CD4-positive, CD25-positive, alpha-beta regulatory T cell (primary cell): ENCODE results near the gene RBM46. TPM values are rescaled to one million over a fixed set of nuclear protein-coding genes. Genes with fewer than 3 reads are reported as not detected.

ENCODE experiments used
- ATAC-seq, 2 donors: fragments of 150-1000 bp; cut with Tn5 transposase; one replicate each; pipeline ENCODE4 v1.10.0; 2021; ENCODE audit warnings: low read depth in 2 of 2, moderate number of reproducible peaks in 2 of 2, moderate library complexity in 1 of 2
- DNase-seq, 3 donors: peaks; one replicate each; pipeline versions ENCODE4 v3.0.0 to v3.0.0-alpha.2; 2012 to 2022; ENCODE audit warnings: mixed read lengths in 1 of 3
- H3K27ac ChIP-seq: one replicate; pipeline ENCODE4 v1.7.0; 2013; ENCODE audit warnings: mild to moderate bottlenecking, low read length; ENCODE audit not compliant: insufficient read depth, poor library complexity, severe bottlenecking
- H3K27me3 ChIP-seq: one replicate; pipeline ENCODE4 v1.7.0; 2013; ENCODE audit warnings: low read length; ENCODE audit not compliant: control insufficient read depth, insufficient read depth
- H3K36me3 ChIP-seq: one replicate; pipeline ENCODE4 v1.7.0; 2013; ENCODE audit warnings: mild to moderate bottlenecking, low read length, moderate library complexity; ENCODE audit not compliant: control insufficient read depth, insufficient read depth
- H3K4me1 ChIP-seq: 2 replicates; pipeline ENCODE4 v1.7.0; 2013; ENCODE audit warnings: mild to moderate bottlenecking, low read length; ENCODE audit not compliant: insufficient read depth, control insufficient read depth, poor library complexity, severe bottlenecking
- H3K4me3 ChIP-seq: one replicate; pipeline ENCODE4 v1.7.0; 2013; ENCODE audit warnings: low read depth, mild to moderate bottlenecking, low read length, moderate library complexity
- H3K9me3 ChIP-seq, 2 experiments: 1 replicate in 1 of 2; 2 replicates in 1 of 2; pipeline ENCODE4 v1.7.0; 2013; ENCODE audit warnings: low read length in 2 of 2, mild to moderate bottlenecking in 1 of 2, moderate library complexity in 1 of 2; ENCODE audit not compliant: control insufficient read depth in 2 of 2
- H3K27ac Mint-ChIP-seq, 3 donors: one replicate each; pipeline ENCODE4 v1.8.0; 2020 to 2022; ENCODE audit warnings: mild to moderate bottlenecking in 3 of 3, mixed read lengths in 3 of 3, moderate library complexity in 2 of 3
- H3K27me3 Mint-ChIP-seq: one replicate; pipeline ENCODE4 v1.8.0; 2022; ENCODE audit warnings: mild to moderate bottlenecking, mixed read lengths
- H3K36me3 Mint-ChIP-seq: one replicate; pipeline ENCODE4 v1.8.0; 2020; ENCODE audit warnings: mixed read lengths
- H3K4me1 Mint-ChIP-seq, 4 donors: one replicate each; pipeline ENCODE4 v1.8.0; 2020 to 2022; ENCODE audit warnings: mixed read lengths in 4 of 4, mild to moderate bottlenecking in 1 of 4
- H3K4me3 Mint-ChIP-seq, 4 donors: one replicate each; pipeline ENCODE4 v1.8.0; 2020 to 2022; ENCODE audit warnings: mild to moderate bottlenecking in 4 of 4, mixed read lengths in 4 of 4, moderate library complexity in 3 of 4
- H3K9me3 Mint-ChIP-seq, 7 donors: one replicate each; pipeline ENCODE4 v1.8.0; 2020 to 2022; ENCODE audit warnings: mixed read lengths in 7 of 7, mild to moderate bottlenecking in 3 of 7, moderate library complexity in 2 of 7
- polyA plus RNA-seq, 4 donors: library from polyadenylated mRNA; unstranded; fragments of 300-500 nt; fragmentation: Illumina TruSeq; gene quantifications; one replicate each; pipeline ENCODE4 v1.2.3, GENCODE V29; 2021
- total RNA-seq: library from RNA; stranded (reverse); gene quantifications from one replicate; pipeline ENCODE4 v1.2.3, GENCODE V29; 2022

RBM46 gene
- total and polyA plus RNA-seq, 5 donors from 2014 or later = not detected

DNA sequence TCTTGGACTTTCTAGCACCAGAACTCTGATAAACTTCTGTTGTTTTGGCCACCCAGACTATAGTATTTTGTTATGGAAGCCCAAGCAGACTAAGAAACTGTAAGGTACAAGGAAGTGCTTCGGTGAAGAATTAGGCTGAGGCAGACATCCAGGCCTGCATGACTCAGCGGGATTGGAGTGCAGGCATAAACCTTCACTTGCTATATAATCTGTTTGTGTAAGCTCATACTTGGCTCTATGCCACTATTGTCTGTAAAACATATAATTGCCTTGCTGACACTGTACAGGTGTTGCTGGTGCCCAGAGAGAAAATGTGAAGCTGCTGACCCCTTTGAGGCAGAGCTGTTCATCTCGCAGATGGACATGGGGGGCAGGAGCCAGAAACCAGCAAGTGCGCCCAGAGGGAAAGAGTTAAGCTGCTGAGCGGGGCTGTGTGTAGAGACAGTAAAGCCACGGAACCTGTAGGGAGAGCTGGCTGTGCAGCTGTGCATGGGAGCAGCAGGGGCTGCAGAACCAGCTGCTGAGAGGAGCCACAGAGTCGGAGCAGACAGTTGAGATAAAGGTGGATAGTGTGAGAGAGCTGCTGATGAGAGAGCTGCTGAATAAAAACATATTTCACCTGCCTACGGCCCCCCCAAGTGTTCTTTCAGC lies 96.2 kb downstream of the RBM46 start:
- Histone ChIP-seq H3K36me3 (no peaks in the 10 kb centered on the region), H3K4me1 (no peaks in the 10 kb centered on the region), H3K4me3 (no peak overlapping the region), H3K9me3 (peaks cover 5 to 13% of the 10 kb centered on the region in 2 experiments), H3K27me3 (no peaks in the 10 kb centered on the region), H3K27ac (no peak overlapping the region)
- peaks cover 0 to 18% (median 4%) of the 10 kb centered on the region in 7 donors for H3K9me3 Mint-ChIP-seq
- H3K27ac Mint-ChIP-seq = no peak overlapping the region
- H3K4me3 Mint-ChIP-seq = no peak overlapping the region
- H3K27me3 Mint-ChIP-seq = peaks cover 5% of the 10 kb centered on the region
- DNase-seq (no peak), ATAC-seq (no peak)
- no peaks in the 10 kb centered on the region for H3K4me1 Mint-ChIP-seq
- H3K36me3 Mint-ChIP-seq = no peaks in the 10 kb centered on the region

Other genes with a start within 250 kb of the RBM46 start
- gene PLRG1, start 230.9 kb upstream of the RBM46 start, total RNA-seq = 39.6 TPM
- 10 to 100 TPM; 74.8 to 85.2 (median 80.5) TPM for gene PLRG1, start 230.9 kb upstream of the RBM46 start, polyA plus RNA-seq
- gene FGB, start 218.3 kb upstream of the RBM46 start, total RNA-seq = not detected
- not detected for gene FGB, start 218.3 kb upstream of the RBM46 start, polyA plus RNA-seq
- not detected for gene FGA, start 190.5 kb upstream of the RBM46 start, total RNA-seq
- gene FGA, start 190.5 kb upstream of the RBM46 start, polyA plus RNA-seq = not detected
- gene FGG, start 168.6 kb upstream of the RBM46 start, total RNA-seq = not detected
- not detected for gene FGG, start 168.6 kb upstream of the RBM46 start, polyA plus RNA-seq
- not detected for gene LRAT, start 37.3 kb upstream of the RBM46 start, total RNA-seq
- gene LRAT, start 37.3 kb upstream of the RBM46 start, polyA plus RNA-seq = not detected